Kidney (tissue), 14 donors: ENCODE results near the gene FCHO1. TPM values are rescaled to one million over a fixed set of nuclear protein-coding genes. Genes with fewer than 3 reads are reported as not detected.

Experiments
- DNase-seq, 5 donors: peaks; one replicate each; pipeline ENCODE4 v3.0.0-alpha.2; 2013 to 2020
- FAIRE-seq: peaks from 2 replicates; lab custom pipeline; 2012; peaks lifted over from hg19 to GRCh38; lab: Jason Lieb, UNC
- H3K27ac ChIP-seq, 2 donors: one replicate each; pipeline ENCODE4 v1.7.0; 2013; ENCODE audit warnings: low read depth in 2 of 2, low read length in 2 of 2, inconsistent platforms in 1 of 2
- H3K27me3 ChIP-seq: one replicate; pipeline ENCODE4 v1.7.1; 2013; ENCODE audit warnings: low read length, inconsistent platforms; ENCODE audit not compliant: control insufficient read depth, insufficient read depth
- H3K36me3 ChIP-seq, 3 donors: one replicate each; pipeline versions ENCODE4 v1.7.0 to v1.7.1; 2013; ENCODE audit warnings: low read length in 3 of 3, control low read depth in 1 of 3, inconsistent platforms in 1 of 3; ENCODE audit not compliant: insufficient read depth in 3 of 3, control insufficient read depth in 2 of 3
- H3K4me1 ChIP-seq, 3 donors: one replicate each; pipeline versions ENCODE4 v1.7.0 to v1.7.1; 2013; ENCODE audit warnings: low read length in 3 of 3, inconsistent platforms in 1 of 3, low read depth in 1 of 3; ENCODE audit not compliant: control insufficient read depth in 2 of 3, insufficient read depth in 2 of 3
- H3K4me3 ChIP-seq, 3 donors: one replicate each; pipeline versions ENCODE4 v1.7.0 to v1.8.1; 2013; ENCODE audit warnings: low read length in 3 of 3, control low read depth in 1 of 3, inconsistent platforms in 1 of 3
- H3K9ac ChIP-seq, 3 donors: one replicate each; pipeline versions ENCODE4 v1.7.0 to v1.7.1; 2013; ENCODE audit warnings: low read length in 3 of 3, control low read depth in 1 of 3, inconsistent platforms in 1 of 3
- H3K9me3 ChIP-seq, 3 donors: one replicate each; pipeline versions ENCODE4 v1.7.0 to v1.7.1; 2013; ENCODE audit warnings: low read length in 3 of 3, control low read depth in 1 of 3, inconsistent platforms in 1 of 3; ENCODE audit not compliant: control insufficient read depth in 2 of 3, insufficient read depth in 1 of 3
- intact Hi-C: fragments of 100-400 bp; cut with DNase I; formaldehyde crosslinking; loops from one replicate; pipeline ENCODE4 v1.11.1; 2022
- polyA plus RNA-seq: library from polyadenylated mRNA; stranded (reverse); fragments of 350-450 nt; fragmentation: Illumina TruSeq; extraction: RNeasy Lipid Tissue Mini Kit (QIAGEN cat#74804); gene quantifications from one replicate; pipeline ENCODE4 v1.2.3, GENCODE V29; 2014; ENCODE audit warnings: low read depth, low replicate concordance; ENCODE audit not compliant: insufficient read depth
- total RNA-seq: library from RNA; stranded (reverse); fragmentation: NEBNext Ultra II Directional; extraction: Animal tissue kit (Norgen Biotek cat#: 25700); gene quantifications from one replicate; pipeline ENCODE4 v1.2.1, GENCODE V29; 2021
- TF ChIP-seq, protein P1 (sequence below): IDR thresholded peaks from 3 replicates; pipeline ENCODE4 v1.5.1; 2012; ENCODE audit warnings: mild to moderate bottlenecking, moderate library complexity, borderline replicate concordance; ENCODE audit not compliant: insufficient read depth; ENCODE audit errors: extremely low read depth
- donor health status: control.
- donor health status: control.
- donor health status: control.
- donor health status: control.
- donor health status: control.
- donor health status: DM: yes; HTN: yes; CAD: no.
- donor health status: Normal renal cell carcinoma (clear cell type).

FCHO1 gene
- total and polyA plus RNA-seq, 2 donors from 2014 or later = 0.52 to 5.9 TPM

DNA sequence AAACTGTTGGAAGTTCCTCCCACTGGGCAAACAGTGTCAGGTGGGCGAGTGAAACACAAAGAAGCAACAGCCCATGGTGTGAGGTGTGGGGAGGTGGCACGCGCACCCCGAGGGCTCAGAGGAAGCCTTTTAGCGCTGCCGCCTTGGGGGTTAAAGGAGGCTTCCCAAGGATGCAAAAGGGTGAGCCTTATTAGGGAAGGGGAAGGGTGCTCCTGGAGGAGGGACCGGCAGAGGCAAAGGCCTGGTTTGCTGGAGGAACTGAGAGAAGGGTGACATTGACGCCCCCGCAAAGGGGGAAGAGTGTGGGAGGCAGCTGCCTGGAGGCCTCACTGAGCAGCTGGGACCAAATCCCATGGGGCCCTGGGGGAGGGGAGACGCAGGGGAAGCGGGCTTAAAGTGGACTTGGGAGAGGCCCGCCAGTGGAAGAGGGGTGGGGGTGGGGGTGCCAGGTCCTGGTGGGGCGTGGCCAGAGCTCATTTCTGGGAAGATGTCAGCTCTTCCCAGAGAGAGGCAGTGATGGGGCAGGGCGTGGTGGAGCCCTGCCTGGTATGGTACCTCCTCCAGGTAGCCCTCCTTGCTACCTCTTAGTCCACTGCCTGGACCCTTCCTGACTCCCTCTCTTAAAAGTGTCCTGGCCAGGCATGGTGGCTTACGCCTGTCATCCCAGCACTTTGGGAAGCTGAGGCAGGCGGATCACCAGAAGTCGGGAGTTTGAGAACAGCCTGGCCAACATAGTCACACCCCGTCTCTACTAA, 12.0 kb upstream of the FCHO1 start:
- Histone ChIP-seq H3K36me3 (peaks cover 0 to 4% (median 0%) of the 10 kb centered on the region in 3 donors), H3K27me3 (no peaks in the 10 kb centered on the region), H3K4me3 (no peak overlapping the region), H3K9ac (no peak overlapping the region), H3K9me3 (no peaks in the 10 kb centered on the region), H3K27ac (no peak overlapping the region), H3K4me1 (no peaks in the 10 kb centered on the region)
- TF ChIP-seq, protein P1, sequence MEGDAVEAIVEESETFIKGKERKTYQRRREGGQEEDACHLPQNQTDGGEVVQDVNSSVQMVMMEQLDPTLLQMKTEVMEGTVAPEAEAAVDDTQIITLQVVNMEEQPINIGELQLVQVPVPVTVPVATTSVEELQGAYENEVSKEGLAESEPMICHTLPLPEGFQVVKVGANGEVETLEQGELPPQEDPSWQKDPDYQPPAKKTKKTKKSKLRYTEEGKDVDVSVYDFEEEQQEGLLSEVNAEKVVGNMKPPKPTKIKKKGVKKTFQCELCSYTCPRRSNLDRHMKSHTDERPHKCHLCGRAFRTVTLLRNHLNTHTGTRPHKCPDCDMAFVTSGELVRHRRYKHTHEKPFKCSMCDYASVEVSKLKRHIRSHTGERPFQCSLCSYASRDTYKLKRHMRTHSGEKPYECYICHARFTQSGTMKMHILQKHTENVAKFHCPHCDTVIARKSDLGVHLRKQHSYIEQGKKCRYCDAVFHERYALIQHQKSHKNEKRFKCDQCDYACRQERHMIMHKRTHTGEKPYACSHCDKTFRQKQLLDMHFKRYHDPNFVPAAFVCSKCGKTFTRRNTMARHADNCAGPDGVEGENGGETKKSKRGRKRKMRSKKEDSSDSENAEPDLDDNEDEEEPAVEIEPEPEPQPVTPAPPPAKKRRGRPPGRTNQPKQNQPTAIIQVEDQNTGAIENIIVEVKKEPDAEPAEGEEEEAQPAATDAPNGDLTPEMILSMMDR = no peak
- FAIRE-seq = no peak
- peak in 4 of 5 donors; percentile 50 to 79 (median 60) for DNase-seq
- intact Hi-C loops = no loop called here

DNA sequence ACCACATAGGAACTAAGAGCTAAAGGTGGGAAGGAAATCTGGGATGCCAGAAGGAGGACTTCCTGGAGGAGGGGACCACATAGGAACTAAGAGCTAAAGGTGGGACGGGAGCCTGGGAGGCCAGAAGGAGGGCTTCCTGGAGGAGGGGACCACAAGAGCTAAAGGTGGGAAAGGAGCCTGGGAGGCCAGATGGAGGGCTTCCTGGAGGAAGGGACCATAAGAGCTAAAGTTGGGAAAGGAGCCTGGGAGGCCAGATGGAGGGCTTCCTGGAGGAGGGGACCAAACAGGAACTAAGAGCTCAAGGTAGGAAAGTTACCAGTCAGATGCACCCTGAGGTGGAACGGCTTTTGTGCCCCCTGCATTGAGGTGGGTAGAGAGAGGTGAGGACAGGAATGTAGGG, 9.8 kb upstream of the FCHO1 start:
- no peak overlapping the region for H3K9ac ChIP-seq
- DNase-seq (no peak), FAIRE-seq (no peak)
- no peak overlapping the region for H3K27ac ChIP-seq
- H3K4me1 ChIP-seq = no peaks in the 10 kb centered on the region
- no peak overlapping the region for H3K4me3 ChIP-seq
- intact Hi-C loops = no loop called here
- H3K9me3 ChIP-seq = no peaks in the 10 kb centered on the region
- H3K27me3 ChIP-seq = no peaks in the 10 kb centered on the region
- no peaks in the 10 kb centered on the region for H3K36me3 ChIP-seq
- TF ChIP-seq, protein P1 = no peak

DNA sequence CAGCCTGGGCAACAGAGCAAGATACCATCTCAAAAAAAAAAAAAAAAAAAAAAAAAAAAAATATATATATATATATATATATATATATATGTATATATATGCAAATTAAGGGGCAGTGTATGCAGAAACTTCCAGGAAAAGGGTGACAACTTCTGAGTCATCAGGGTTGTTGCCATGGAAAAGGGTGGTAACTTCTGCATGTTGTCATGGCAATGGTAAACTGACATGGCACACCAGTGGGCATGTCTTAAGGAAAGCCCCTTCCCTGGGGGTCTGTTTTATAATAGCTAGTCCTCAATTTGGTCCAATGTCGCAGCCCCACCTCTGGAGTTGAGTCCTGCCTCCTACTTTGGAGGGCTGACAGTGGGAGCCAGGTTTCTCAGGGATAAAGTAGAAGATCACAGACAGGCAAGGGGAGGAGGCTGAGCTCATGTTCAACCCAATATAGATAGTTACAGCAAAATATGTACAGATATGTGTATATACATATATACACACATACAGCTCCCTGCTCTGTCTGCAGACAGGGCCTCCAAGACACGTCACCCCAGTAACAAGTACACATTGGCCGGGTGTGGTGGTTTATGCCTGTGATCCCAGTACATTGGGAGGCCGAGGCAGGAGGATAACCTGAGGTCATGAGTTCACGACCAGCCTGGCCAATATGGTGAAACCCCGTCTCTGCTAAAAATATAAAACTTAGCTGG, 7.2 kb upstream of the FCHO1 start:
- intact Hi-C loops = no loop called here
- Histone ChIP-seq H3K9ac (no peak overlapping the region), H3K36me3 (no peaks in the 10 kb centered on the region), H3K4me3 (no peak overlapping the region), H3K9me3 (no peaks in the 10 kb centered on the region), H3K27me3 (no peaks in the 10 kb centered on the region), H3K4me1 (no peaks in the 10 kb centered on the region), H3K27ac (no peak overlapping the region)
- DNase-seq = no peak
- FAIRE-seq = no peak
- TF ChIP-seq, protein P1 = no peak
